Stimulated activated CD4-positive, alpha-beta T cell treated with anti-CD3 and anti-CD28 coated beads, Interleukin-12 subunit alpha, Interleukin-12 subunit beta, amount 100 ng/mL, for 24 hours (primary cell): ENCODE measurements around the gene BLVRA.

Source experiments
- DNase-seq, 2 experiments: peaks; one replicate each; pipeline ENCODE4 v3.0.0-alpha.2; 2020; ENCODE audit warnings: low read depth in 2 of 2

The BLVRA gene

DNA sequence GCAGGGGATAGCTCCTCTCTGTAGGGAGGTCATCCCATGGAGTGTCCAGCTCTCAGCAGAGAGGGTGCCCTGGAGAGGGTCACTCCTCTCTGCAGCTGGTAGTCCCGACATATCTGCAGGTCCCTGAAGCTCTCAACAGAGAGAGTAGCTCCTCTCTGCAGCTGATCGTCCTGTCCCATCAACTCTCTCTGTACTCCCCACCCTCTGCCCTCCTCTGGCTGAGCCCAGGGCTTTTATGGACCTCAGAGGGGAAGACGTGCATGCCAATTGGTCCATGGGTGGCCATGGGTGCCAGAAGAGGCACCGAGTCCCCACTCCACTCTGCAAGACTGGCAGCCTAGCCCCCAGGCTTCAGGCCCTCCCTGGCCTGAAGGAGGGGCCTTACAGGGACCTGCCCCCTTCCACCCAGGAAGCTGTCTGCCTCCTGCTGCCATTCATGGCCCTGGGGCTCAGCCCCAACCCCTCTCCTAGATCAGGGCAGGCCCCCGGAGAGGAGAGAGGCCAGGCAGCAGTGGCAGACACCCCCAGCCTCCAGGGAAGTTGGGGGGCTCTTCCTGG lies 9.0 kb upstream of the BLVRA start:
- DNase-seq: no peak

DNA sequence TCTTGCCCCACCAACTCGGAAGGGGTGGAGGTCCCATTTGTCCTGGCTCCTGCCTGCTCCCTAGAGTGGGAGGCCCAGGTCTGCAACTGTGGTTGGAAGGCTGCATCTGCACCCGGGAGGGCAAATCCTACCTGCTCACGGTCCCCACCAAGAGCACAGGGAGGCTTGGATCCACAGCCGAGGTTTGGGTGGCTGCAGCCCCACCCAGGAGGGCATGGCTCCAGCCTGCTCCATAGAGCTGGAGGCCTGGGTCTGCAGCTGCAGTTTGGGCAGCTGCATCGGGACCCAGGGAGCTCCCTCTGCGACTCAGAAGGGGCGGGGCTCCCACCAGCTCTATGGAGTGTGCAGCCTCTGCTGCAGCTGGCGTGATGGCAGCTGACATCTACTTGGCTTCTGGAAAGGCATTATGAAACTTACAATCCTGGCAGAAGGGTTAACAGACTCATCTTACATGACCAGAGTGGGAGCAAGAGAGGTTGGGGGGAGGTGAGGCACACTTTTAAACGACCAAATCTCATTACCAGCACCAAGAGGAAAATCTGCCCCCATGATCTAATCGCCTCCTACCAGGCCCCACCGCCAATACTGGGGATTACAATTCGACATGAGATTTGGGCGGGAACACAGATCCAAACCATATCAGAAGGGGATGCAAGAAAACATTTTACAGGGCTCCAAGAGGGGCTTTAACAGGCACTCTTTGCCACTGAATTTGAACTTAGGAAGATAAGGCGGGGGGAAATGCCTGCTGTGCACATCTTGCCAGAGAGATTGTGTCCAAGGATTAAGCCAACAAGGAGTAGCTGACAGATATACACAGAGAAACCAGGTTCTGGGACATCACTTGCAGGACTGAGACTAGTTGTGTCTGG lies 8.2 kb upstream of the BLVRA start:
- no peak for DNase-seq

DNA sequence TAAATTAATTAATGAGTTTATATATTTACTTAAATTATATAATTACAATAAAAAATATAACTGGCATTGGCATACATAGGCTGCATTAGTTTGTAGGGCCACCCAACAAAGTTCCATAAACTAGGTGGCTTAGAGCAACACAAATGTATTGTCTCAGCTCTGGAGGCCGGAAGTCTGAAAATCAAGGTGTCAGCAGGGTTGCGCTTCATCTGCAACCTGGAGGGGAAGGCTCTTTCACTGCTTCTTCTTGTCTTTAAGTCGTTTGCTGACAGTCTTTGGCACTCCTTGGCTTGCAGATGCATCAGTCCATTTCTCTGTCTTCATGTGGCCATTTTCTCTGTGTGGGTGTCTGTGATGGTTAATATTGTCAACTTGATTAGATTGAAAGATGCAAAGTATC lies 6.1 kb upstream of the BLVRA start:
- DNase-seq: no peak

DNA sequence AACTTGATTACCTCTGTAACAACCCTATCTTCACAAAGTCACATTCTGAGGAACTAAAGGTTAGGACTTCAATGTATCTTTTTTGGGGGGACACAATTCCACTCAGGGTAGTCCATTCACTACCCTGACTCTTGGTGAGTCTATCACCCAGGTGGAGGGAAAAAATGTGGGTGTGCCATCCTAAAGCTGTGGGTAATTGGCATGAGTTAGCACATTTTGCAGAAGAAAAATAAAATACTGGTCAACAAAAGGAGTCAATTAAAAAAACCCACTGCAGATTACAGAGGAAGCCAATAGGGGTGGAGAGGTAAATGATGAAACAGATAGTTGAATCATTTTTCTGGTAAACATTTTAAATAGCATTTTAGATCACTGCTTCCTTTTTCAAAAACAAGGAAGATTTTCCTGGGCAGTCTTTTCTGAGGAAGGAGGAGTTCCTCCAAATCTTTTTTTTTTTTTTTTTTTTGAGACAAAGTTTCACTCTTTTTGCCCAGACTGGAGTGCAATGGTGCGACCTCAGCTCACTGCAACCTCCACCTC lies 5.1 kb upstream of the BLVRA start:
- no peak for DNase-seq

DNA sequence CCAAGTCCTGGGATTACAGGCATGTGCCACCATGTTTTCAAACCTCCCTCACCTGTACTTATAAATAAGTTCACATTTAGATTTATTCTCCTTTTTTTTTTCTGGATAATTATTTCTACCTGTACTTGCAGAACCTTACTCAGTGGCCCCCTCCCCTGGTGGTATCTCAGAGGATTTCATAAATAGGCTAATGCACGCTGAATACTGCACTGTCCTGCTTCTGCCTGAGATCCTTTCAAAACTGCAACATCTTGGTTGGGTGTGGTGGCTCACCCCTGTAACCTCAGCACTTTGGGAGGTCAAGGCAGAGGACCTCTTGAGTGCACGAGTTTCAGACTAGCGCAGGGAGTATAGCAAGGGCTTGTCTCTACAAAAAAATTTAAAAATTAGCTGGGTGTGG lies 4.6 kb upstream of the BLVRA start:
- DNase-seq: no peak

DNA sequence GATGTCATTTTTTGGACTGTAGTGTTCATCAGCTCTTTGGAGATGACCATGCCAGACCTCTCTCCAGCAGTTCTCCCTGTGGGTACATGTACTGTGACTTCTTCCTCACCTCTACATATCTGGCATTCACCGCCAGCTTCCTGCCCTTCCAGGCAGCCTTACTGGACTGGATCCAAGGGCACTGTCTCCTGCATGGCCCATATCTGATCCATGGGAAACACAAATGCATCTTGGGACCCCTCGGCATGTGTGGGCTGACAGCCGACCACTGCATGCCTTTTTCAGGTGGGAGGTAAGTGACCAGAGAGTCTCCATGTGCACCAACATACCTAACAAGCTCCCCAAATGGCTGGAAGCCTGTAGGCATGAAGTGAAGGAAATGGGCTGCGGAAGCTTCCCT lies 3.9 kb upstream of the BLVRA start:
- DNase-seq: no peak

DNA sequence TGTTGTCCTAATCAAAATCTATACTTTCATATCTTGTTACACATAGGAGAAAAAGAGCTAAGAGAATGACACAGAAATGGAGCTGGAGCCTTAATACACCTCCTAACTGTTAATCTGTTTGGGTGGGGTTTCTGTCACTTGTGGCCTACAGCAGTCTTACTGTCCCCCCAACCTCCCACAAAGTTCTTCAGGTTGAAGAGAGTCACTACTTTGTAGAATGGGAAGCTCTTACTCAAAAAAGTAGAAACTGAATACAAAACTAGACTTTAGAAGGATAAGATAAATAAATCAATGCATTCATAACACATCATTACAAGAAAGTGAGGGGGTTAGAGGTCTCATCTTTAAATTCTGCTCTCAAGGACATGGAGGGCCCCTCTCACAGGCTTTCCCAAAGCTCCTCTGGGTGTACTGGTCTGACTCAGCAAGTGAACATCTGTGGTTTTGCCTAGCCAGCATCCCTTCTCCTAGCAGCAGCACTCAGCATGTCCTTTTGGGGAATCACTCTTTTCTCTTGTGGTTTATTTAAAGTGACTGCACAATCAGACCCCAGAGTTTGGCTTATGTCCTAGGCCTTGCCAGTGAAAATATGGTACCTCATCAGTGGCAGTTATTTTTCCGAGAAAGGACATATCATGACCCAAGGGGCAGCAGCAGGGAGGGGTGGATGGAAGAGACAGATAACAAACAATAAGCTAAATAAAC lies 2.0 kb upstream of the BLVRA start:
- no peak for DNase-seq

DNA sequence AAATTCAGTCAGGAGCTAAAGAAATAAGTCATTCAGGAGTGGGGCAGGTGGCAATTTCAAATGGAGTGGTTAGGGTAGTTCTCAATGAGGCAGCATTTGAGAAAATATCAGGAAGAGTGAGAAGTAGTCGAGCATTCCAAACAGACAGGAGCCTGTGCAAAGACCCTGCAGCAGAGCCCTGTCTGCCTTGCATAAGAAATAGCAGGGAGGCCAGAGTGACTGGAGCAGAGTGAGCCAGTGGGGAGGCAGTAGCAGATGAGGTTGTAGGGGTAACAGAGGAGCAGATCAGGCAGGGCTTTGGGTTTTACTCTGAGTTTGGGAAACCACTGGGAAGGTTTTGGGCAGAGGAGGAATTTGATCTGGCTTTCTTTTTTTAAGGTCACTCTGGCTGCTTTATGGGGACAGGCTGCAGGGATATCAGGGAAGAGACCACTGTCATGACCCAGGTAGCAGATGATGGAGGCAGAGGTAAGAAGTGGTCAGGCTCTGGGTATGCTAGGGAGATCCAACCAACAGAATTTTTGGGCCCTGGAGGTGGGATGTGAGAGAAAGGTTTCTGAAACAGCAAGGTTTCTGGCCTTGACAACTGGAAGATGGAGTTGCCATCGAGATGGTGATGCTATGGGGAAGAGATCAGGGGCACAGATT lies 1.3 kb upstream of the BLVRA start:
- no peak for DNase-seq

DNA sequence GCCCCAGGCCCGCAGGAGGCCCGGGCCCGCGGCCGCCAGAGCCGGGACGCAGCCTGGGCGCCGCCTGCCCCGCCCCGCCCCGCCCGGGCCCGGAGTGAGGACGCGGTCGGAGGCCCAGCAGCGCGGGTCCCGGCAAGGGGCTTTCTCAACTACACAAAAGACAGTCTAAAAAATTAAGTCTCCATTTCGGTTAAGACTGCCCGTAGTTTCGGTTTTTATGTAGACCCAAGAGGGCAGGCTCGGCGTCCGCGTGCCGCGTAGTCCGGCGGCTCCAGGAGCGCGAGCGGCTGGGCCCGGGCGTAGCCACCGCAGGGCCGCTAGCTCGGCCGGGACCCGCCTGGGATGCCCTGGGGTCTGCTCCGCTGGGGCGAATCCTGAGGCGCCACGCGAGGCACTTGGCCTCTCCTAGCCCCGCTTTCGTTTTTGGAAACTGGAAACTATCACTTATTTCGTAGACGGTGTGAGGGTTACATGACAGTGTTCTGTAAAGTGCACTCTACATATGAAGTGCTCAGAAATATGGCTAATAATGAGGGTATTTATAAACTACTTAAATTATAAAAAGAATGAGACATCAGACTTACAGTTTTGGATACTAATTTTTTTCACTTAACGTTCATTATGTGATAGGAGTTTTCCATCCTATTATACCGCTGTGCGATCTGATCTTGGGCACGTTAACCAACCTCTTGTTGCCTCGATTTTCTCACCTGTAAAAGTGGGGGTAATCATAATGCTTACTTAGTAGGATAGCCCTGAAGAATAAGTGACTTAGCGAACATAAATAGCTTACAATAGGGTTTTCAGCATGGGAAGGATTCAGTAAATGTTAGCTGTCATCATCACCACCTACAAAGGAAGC lies 573 bp downstream of the BLVRA start:
- DNase-seq: peak in 1 of 2 experiments; percentile 29

DNA sequence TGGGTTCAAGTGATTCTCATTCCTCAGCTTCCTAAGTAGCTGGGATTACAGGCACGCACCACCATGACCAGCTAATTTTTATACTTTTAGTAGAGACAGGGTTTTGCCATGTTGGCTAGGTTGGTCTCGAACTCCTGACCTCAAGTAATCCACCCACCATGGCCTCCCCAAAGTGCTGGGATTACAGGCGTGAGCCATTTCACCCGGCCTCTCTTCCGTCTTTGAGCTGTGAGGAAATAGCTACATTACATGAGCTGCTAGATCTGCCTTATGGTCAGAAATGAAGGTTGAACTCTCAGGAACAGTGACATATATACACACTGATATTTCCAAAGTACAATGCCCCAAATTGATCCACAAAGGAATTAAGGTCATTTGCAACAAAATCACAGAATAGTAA lies 2.4 kb downstream of the BLVRA start:
- DNase-seq: no peak

DNA sequence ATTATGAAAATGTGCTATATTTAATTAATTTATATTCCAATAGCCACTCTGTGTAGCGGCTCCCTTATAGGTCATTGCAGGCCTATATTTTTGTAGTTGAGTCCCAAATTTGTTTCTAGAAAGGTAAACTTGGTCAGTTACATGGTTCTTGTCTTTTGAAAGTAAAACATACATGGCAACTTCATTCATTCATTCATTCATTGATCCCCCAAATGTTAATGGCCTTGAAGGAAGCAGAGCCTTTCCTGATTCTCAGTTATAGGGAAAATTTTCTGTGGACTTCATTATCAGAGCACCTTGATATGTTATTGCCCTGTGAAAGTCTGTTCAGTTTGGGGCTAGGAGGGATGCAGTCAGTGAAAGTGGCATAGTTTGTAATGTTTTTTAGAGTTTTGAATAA lies 2.9 kb downstream of the BLVRA start:
- DNase-seq: no peak

DNA sequence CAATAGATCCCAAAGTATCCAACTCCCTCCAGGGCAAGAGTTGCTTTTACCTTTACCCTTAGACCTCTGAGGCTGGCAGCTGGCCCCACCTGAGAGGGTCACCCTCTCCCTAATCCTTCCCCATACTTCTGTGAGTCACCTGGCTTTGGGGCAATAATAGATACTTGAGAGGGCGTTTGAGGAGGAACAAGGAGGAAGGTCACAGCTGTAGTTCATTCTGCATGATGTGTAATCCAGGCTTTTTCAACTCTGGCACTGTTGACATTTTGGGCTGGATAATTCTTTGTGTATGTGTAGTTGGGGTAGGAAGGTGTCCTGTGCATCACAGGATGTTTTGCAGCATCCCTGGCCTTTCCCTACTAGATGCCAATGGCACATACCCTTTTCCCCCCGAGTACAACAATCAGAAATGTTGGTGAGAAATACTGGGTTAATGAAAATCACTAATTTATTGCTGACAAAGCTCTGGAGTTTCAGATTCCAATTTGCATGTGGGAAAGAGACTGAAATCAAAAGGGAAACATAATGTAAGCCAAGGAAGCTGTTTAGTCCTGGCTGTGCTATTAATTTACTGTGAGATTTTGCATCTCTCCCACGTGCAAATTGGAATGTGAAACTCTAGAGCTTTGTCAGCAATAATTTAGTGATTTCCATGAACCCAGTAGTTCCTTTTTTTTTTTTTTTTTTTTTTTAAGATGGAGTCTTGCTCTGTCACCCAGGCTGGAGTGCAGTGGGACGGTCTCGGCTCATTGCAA lies 3.6 kb downstream of the BLVRA start:
- DNase-seq: no peak

DNA sequence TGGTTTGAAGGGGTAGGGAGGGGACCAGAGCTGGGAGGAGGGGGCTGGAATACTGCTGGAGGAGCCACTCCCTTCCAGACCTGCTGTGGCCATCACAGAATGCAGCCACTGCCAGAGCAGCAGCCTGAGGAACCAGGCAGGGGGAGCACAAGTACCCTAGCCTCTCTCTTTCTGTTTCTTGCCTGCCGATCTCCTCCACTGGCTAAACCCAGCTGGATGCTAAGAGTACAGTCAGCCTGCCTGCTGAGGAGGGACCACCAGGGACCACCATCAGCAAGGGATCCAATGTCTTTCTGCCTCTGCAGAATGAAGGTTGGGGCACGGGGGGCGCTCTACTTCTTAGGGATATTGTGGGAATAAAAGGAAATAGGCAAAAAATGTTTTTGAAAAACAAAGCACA lies 4.7 kb downstream of the BLVRA start:
- no peak for DNase-seq

DNA sequence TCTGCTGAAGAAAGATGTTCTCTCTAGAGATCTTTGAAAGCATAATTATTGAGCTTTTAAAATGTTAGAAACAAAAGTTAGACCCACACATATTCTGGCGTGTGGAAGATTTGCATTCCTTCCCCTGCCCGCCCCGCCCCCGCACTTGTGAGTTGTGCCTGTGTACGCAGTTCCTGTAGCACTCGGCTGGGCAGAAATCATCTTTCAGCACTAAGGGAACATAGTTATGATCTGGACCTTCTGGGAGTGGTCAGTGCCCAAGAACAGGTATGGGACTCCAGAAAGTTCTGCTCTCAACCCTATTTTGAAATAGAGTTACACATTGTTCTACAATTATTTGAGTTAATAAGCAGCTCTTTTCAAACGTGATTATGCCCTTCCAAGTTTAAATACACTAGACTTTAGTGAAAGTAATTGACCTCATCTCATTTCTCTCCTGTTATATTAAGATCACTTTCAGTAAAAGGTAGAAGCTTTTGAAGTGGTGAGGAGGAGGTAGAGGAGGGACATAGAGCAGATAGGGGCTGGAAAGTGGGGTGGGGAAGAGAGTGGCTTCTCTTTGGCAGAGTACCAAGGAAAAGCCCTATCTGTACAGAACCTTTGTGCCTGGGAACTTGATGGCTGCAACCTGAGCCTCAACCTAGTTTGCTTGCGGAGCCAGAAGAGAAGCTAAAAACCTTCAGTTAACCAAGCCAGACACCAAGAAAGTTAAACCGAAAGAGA lies 5.7 kb downstream of the BLVRA start:
- peak; percentile 25 to 56 for DNase-seq

DNA sequence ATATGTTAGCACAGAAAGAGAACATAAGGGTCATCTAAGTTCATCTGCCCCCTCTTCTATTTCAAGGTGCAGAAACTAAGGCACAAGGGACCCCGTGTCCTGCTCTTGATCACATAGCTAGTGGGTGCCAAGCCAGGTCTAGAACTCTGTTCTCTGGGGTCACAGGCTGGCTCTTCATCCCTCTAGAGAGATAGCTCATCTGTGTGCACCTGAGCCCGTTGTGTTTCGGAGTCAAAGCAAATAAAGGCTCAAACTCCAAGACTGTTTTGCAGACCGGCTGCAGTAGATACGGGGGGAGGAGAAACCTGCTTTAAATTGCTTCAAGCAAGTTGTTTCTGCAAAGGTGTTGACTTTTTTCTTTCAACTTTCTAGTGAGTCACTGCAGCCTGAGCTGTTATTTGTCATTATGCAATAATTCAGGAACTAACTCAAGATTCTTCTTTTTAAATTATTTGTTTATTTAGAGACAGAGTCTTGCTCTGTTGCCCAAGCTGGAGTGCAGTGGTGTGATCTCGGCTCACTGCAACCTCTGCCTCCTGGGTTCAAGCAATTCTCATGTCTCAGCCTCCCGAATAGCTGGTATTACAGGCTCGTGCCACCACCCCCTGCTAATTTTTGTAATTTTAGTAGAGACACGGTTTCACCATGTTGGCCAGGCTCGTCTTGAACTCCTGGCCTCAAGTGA lies 6.5 kb downstream of the BLVRA start:
- no peak for DNase-seq

DNA sequence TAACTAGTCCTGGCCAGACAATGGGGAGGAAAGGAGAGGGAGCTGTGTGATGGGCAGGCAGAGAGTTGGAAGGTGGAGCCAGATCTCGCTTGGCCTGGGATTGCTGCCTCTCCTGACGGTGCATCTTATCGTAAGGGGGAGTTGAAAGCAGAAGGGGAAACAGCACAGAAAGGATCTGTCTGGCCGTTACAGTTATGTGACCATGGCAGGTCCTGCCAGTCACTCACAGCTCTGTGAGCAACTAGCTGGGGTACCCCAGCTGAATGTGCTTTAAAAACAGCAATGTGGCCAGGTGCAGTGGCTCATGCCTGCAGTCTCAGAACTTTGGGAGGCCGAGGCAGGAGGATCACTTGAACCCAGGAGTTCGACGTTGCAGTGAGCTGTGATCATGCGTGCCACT lies 8.1 kb downstream of the BLVRA start:
- no peak for DNase-seq

DNA sequence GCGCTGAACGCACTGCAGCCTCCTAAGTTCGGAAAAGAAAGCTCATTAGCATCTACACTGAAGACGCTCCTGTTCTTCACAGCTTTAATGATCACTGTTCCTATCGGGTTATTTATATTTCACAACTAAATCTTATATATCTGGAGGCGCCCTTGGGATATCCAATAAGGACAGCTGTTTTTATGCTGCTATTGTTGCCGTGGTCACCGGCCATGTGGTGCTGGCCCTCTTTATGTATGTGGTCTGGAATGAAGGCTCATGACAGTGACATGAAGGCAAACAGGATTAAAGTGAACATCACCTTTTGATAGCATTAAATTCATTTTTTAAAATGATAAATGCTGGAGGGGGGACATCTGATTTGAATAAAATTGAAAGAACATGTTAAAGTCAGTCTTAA lies 8.8 kb downstream of the BLVRA start:
- DNase-seq: no peak

DNA sequence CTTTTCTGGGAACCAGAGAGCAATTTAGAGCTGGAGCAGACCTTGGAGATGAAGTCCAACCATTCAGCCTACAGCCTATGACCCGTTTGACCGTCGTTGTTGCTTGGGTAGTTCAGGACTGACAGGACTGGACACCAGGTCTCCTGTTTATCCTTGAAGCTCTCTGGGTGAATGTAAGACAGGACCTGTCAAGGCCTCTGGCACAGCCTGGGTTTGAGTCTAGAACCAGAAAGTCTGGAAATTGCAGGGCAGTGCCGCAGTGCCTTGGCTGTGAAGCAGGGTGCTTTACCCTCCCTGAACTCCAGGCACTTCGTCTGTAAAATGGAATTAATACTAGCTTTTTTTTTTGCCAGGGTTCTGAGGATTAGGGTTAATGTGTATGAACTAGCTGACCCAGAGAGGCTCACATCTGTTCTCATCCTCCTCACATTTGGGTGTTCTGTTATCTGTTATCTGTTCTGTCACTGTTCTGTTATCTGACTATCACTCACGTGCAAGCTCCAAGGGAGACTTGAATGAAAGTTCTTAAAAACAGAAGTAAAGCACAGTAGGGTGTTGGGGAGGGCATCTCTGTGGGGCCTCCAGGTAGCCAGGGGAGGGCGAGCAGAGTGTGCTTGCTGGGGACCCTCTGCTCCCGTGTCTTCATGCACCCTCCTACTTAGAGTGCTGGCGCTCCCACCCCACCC lies 9.9 kb downstream of the BLVRA start:
- no peak for DNase-seq

DNA sequence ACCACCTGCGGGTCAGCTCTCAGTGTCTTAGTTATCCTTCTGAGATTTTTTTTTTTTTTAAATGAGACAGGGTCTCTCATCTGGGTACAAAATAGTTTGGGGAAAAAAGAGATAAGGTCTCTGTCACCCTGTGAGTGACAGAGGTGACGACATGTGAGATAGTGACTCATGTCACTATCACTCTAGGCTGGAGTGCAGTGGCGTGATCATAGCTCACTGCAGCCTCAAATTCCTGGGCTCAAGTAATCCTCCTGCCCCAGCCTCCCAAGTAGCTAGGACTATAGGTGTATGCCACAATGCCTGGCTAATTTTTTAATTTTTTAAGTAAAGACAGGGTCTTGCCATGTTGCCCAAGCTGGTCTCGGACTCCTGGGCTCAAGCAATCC lies 10.4 kb downstream of the BLVRA start:
- DNase-seq: no peak
